Measurements from ENCODE around the gene EPN1. TPM values are rescaled to one million over a fixed set of nuclear protein-coding genes. Genes with fewer than 3 reads are reported as not detected.
A peak's percentile ranks its signal among the peaks of the same experiment; 100 is the strongest.

The EPN1 gene
- polyA plus RNA-seq, 1 of the 3 experiments (the other 2 are of a cell fraction), result 134 TPM

DNA sequence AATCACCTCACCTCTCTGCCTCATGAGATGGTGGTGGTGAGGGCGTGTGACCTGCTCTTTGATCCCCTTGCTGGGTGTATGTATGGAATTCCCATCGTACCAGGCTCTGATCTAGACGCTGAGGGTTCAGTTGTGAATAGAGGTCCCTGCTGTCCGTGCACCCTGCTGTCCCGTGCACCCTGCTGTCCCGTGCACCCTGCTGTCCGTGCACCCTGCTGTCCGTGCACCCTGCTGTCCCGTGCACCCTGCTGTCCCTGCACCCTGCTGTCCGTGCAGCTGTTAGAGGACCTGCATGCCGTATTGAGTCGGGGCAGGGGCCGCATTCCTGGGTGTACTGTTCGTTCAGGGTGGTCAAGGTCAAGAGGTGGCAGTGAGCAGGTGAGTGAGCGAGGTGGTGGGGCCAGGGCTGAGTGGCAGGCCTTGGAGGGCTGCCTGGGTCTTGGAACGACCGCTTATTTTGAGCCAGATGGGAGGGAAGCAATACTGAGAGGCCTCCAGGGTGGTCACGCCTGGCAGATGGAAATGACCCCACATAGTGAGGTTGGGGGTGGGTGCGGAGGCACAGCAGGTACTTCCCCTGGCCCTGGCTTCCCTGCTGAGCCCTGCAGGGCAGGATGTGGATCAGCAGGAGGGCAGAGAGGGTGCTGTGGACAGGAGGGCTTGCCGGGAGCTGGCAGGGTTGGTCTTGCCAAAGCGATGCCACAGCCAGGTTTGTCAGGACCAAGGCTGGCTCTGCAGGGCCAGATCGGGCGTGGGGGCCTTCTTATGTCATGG lies 4.6 kb upstream of the EPN1 start:
- H3F3A ChIP-seq (replicated peaks; ENCODE audit: insufficient read depth), result peaks cover 38% of the 10 kb centered on the region
- peaks cover 86% of the 10 kb centered on the region for H3K79me2 ChIP-seq (ENCODE audit: insufficient read depth)
- DNase-seq, result no peak
- H3K4me2 ChIP-seq, result no peak overlapping the region
- H3K4me1 ChIP-seq (ENCODE audit: control insufficient read depth in 1 of 2, insufficient read depth in 2 of 2, low read depth in 1 of 2, low read length in 1 of 2), result peaks cover 7 to 10% of the 10 kb centered on the region in 2 experiments; a peak in 2 of 4 replicates
- ChIA-PET CTCF (interaction anchor here (0.8 to 2.4 kb wide), 8 partner anchors 8 to 38 kb away, joined by 3 to 34 read pairs (median 7); partner anchors contain the start of genes U2AF2 and ZNF581), POLR2A (interaction anchor here (1.3 to 1.4 kb wide), 2 partner anchors 13 to 16 kb away, joined by 3 to 4 read pairs; partner anchors contain the start of gene U2AF2)
- H3K27me3 ChIP-seq (ENCODE audit: insufficient read depth), result no peaks in the 10 kb centered on the region
- no peaks in the 10 kb centered on the region for H3K9me2 ChIP-seq
- H3K36me3 ChIP-seq (replicated peaks in 1 of 2; ENCODE audit: control insufficient read depth in 1 of 2, insufficient read depth in 2 of 2, low read length in 1 of 2), result peaks cover 24 to 55% of the 10 kb centered on the region in 2 experiments
- no peak overlapping the region for H3K9ac ChIP-seq
- no peaks in the 10 kb centered on the region for H3K9me3 ChIP-seq
- H2AFZ ChIP-seq (ENCODE audit: low read depth), result no peak overlapping the region
- WGBS (ENCODE audit: low lambda C conversion rate), result 72% methylated on average over 19 of the region's 23 CpGs
- no peak overlapping the region for H3K27ac ChIP-seq (ENCODE audit: low read depth in 2 of 2, low read length in 1 of 2)
- H4K20me1 ChIP-seq (ENCODE audit: insufficient read depth), result peaks cover 83% of the 10 kb centered on the region
- no peak overlapping the region for H3K4me3 ChIP-seq (ENCODE audit: low read depth in 2 of 2, low read length in 1 of 2)
- TF ChIP-seq MEF2A (IDR thresholded peaks at IDR 0.05; ENCODE audit: borderline replicate concordance, low read depth) (no peak), RCOR1 (IDR thresholded peaks at IDR 0.05; ENCODE audit: low read length) (no peak), SMC3 (IDR thresholded peaks at IDR 0.05; ENCODE audit: low read depth, low read length) (no peak)
- TF ChIP-seq, protein P1, sequence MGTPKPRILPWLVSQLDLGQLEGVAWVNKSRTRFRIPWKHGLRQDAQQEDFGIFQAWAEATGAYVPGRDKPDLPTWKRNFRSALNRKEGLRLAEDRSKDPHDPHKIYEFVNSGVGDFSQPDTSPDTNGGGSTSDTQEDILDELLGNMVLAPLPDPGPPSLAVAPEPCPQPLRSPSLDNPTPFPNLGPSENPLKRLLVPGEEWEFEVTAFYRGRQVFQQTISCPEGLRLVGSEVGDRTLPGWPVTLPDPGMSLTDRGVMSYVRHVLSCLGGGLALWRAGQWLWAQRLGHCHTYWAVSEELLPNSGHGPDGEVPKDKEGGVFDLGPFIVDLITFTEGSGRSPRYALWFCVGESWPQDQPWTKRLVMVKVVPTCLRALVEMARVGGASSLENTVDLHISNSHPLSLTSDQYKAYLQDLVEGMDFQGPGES (IDR thresholded peaks at IDR 0.05; ENCODE audit: low read depth, low read length), result no peak

DNA sequence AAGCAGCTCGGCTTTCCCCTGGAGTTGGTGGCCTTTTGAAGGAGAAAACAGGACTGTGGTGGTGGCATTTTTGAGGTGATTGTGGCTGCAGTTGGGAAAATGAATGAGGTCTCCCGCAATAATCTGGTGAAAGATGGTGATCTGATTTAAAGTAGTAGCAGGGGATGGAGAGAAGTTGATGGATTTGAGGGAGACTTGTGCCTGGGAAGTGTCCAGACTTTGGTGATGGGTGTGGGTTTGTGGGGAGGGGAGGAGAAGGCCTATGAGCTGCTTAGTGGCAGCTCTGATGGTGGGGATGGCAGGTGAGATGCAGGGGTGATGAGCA lies 4.0 kb upstream of the EPN1 start:
- no peak overlapping the region for H3K27ac ChIP-seq (ENCODE audit: low read depth in 2 of 2, low read length in 1 of 2)
- ChIA-PET CTCF (interaction anchor here (0.7 to 2.4 kb wide), 12 partner anchors 8 to 47 kb away, joined by 3 to 34 read pairs (median 6); partner anchors contain the start of genes U2AF2, ZNF581 and ZNF784), POLR2A (interaction anchor here (1.3 to 1.4 kb wide), 2 partner anchors 13 to 17 kb away, joined by 3 to 4 read pairs; partner anchors contain the start of gene U2AF2)
- H3K27me3 ChIP-seq (ENCODE audit: insufficient read depth), result no peaks in the 10 kb centered on the region
- peaks cover 81% of the 10 kb centered on the region for H4K20me1 ChIP-seq (ENCODE audit: insufficient read depth)
- peaks cover 38% of the 10 kb centered on the region for H3F3A ChIP-seq (replicated peaks; ENCODE audit: insufficient read depth)
- 59% methylated on average over 2 of the region's 2 CpGs for WGBS (ENCODE audit: low lambda C conversion rate)
- peaks cover 21 to 53% of the 10 kb centered on the region in 2 experiments for H3K36me3 ChIP-seq (replicated peaks in 1 of 2; ENCODE audit: control insufficient read depth in 1 of 2, insufficient read depth in 2 of 2, low read length in 1 of 2)
- no peak overlapping the region for H3K4me3 ChIP-seq (ENCODE audit: low read depth in 2 of 2, low read length in 1 of 2)
- H3K9me2 ChIP-seq, result no peaks in the 10 kb centered on the region
- H3K9ac ChIP-seq, result no peak overlapping the region
- no peak overlapping the region for H3K4me2 ChIP-seq
- H3K9me3 ChIP-seq, result no peaks in the 10 kb centered on the region
- H3K4me1 ChIP-seq (ENCODE audit: control insufficient read depth in 1 of 2, insufficient read depth in 2 of 2, low read depth in 1 of 2, low read length in 1 of 2), result peaks cover 7 to 10% of the 10 kb centered on the region in 2 experiments; a peak in 3 of 4 replicates
- peaks cover 86% of the 10 kb centered on the region for H3K79me2 ChIP-seq (ENCODE audit: insufficient read depth)
- TF ChIP-seq GABPA (IDR thresholded peaks at IDR 0.05; ENCODE audit: low read depth), result no peak
- TF ChIP-seq, protein P2, sequence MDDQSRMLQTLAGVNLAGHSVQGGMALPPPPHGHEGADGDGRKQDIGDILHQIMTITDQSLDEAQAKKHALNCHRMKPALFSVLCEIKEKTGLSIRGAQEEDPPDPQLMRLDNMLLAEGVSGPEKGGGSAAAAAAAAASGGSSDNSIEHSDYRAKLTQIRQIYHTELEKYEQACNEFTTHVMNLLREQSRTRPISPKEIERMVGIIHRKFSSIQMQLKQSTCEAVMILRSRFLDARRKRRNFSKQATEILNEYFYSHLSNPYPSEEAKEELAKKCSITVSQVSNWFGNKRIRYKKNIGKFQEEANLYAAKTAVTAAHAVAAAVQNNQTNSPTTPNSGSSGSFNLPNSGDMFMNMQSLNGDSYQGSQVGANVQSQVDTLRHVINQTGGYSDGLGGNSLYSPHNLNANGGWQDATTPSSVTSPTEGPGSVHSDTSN (IDR thresholded peaks at IDR 0.05), result no peak
- no peak for DNase-seq
- no peak overlapping the region for H2AFZ ChIP-seq (ENCODE audit: low read depth)

DNA sequence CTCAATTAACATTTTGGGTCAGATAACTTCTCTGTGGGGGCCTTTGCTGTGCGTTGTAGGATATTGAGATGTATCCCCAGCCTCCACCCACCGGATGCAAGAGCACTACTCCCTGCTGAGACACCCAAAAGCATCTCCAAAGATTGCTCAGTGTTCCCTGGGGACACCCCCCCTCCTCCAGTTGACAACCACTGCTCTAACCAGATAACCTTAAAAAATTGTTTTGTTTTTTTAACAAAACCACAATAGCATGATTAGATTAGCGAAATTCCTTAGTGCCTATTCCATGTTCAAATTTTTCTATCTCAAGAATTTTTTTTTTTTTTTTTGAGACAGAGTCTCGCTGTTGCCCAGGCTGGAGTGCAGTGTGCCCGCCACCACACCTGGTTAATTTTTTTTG lies 2.6 kb upstream of the EPN1 start:
- Histone ChIP-seq H3K9ac (no peak overlapping the region), H3K27me3 (ENCODE audit: insufficient read depth) (no peaks in the 10 kb centered on the region), H3K27ac (ENCODE audit: low read depth in 2 of 2, low read length in 1 of 2) (peak overlapping the region in 1 of 2 experiments; percentile 33; a peak in 2 of 4 replicates), H3K9me2 (no peaks in the 10 kb centered on the region), H3K4me3 (ENCODE audit: low read depth in 2 of 2, low read length in 1 of 2) (no peak overlapping the region), H2AFZ (ENCODE audit: low read depth) (no peak overlapping the region), H4K20me1 (ENCODE audit: insufficient read depth) (peaks cover 79% of the 10 kb centered on the region), H3K4me1 (ENCODE audit: control insufficient read depth in 1 of 2, insufficient read depth in 2 of 2, low read depth in 1 of 2, low read length in 1 of 2) (peaks cover 7 to 23% of the 10 kb centered on the region in 2 experiments; a peak in 3 of 4 replicates), H3K79me2 (ENCODE audit: insufficient read depth) (peaks cover 86% of the 10 kb centered on the region), H3F3A (replicated peaks; ENCODE audit: insufficient read depth) (peaks cover 38% of the 10 kb centered on the region), H3K9me3 (no peaks in the 10 kb centered on the region), H3K4me2 (no peak overlapping the region), H3K36me3 (replicated peaks in 1 of 2; ENCODE audit: control insufficient read depth in 1 of 2, insufficient read depth in 2 of 2, low read length in 1 of 2) (peaks cover 16 to 45% of the 10 kb centered on the region in 2 experiments)
- no peak for DNase-seq
- CTCF ChIA-PET, result interaction anchor here (0.6 to 2.4 kb wide), 6 partner anchors 9 to 39 kb away, joined by 3 to 34 read pairs (median 8); partner anchors contain the start of gene ZNF581
- WGBS (ENCODE audit: low lambda C conversion rate), result 93% methylated on average over 5 of the region's 5 CpGs
- TF ChIP-seq RXRA (IDR thresholded peaks at IDR 0.05; ENCODE audit: borderline replicate concordance, low read depth), result no peak
- TF ChIP-seq, protein P2 (IDR thresholded peaks at IDR 0.05), result no peak
- no peak for TF ChIP-seq YY1 (IDR thresholded peaks at IDR 0.05; ENCODE audit: low read depth)
- TF ChIP-seq FOXM1 (IDR thresholded peaks at IDR 0.05; ENCODE audit: low read depth), result no peak
- no peak for TF ChIP-seq RAD21 (IDR thresholded peaks at IDR 0.05; ENCODE audit: low read length)
- TF ChIP-seq GATA2 (CRISPR knock-in tag; IDR thresholded peaks at IDR 0.05), result no peak
- POLR2A ChIA-PET, result no interaction called here

Data from SK-N-SH (cell line).